ENCODE results near the gene FEZF1.

Gene FEZF1

GRCh38 chr7:122262246-122262645 is 42.3 kb downstream of the FEZF1 start:
- DNase-seq (ENCODE audit: low spot score) = no peak

GRCh38 chr7:122261442-122261841 is 43.1 kb downstream of the FEZF1 start:
- no peak for DNase-seq (ENCODE audit: low spot score)

- no peak for DNase-seq (ENCODE audit: low spot score)
Measured at GRCh38 chr7:122261016-122261415, 43.5 kb downstream of the FEZF1 start.

- DNase-seq (ENCODE audit: low spot score) = no peak
Measured at GRCh38 chr7:122260336-122260735, 44.2 kb downstream of the FEZF1 start.

GRCh38 chr7:122258971-122259370 is 45.6 kb downstream of the FEZF1 start:
- no peak for DNase-seq (ENCODE audit: low spot score)

GRCh38 chr7:122257056-122257455 is 47.5 kb downstream of the FEZF1 start:
- no peak for DNase-seq (ENCODE audit: low spot score)

- DNase-seq (ENCODE audit: low spot score) = no peak
Measured at GRCh38 chr7:122256046-122256445, 48.5 kb downstream of the FEZF1 start.

GRCh38 chr7:122255454-122255853 is 49.1 kb downstream of the FEZF1 start:
- no peak for DNase-seq (ENCODE audit: low spot score)

Data from GM03348 (cell line).